Lung (tissue), 12 donors: Measurements from ENCODE around the gene LLGL1. TPM values are rescaled to one million over a fixed set of nuclear protein-coding genes. Genes with fewer than 3 reads are reported as not detected.

Source experiments
- ATAC-seq: fragments of 200-7000 bp; cut with Tn5 transposase; one replicate; pipeline ENCODE4 v1.9.1; 2020; ENCODE audit warnings: moderate number of reproducible peaks; ENCODE audit not compliant: insufficient read depth, low FRiP score
- DNase-seq, 3 donors: peaks; one replicate each; pipeline ENCODE4 v3.0.0-alpha.2; 2013 to 2017
- H3K27ac ChIP-seq, 2 donors: one replicate each; pipeline ENCODE4 v1.5.1; 2013; ENCODE audit warnings: mild to moderate bottlenecking in 2 of 2, moderate library complexity in 2 of 2, control low read depth in 1 of 2, inconsistent platforms in 1 of 2, low read depth in 1 of 2, low read length in 1 of 2
- H3K27me3 ChIP-seq, 3 donors: one replicate each; pipeline ENCODE4 v1.5.1; 2013; ENCODE audit warnings: low read length in 2 of 3; ENCODE audit not compliant: control insufficient read depth in 3 of 3, insufficient read depth in 3 of 3
- H3K36me3 ChIP-seq, 4 donors: one replicate each; pipeline ENCODE4 v1.5.1; 2013; ENCODE audit warnings: low read length in 4 of 4, mild to moderate bottlenecking in 1 of 4, moderate library complexity in 1 of 4; ENCODE audit not compliant: control insufficient read depth in 4 of 4, insufficient read depth in 4 of 4
- H3K4me1 ChIP-seq, 5 donors: one replicate each; pipeline ENCODE4 v1.5.1; 2013; ENCODE audit warnings: low read length in 5 of 5, mild to moderate bottlenecking in 2 of 5, moderate library complexity in 1 of 5; ENCODE audit not compliant: control insufficient read depth in 5 of 5, insufficient read depth in 5 of 5
- H3K4me3 ChIP-seq: one replicate; pipeline ENCODE4 v1.5.1; 2013; ENCODE audit warnings: mild to moderate bottlenecking, control low read depth, moderate library complexity
- H3K9ac ChIP-seq, 2 donors: one replicate each; pipeline ENCODE4 v1.5.1; 2013; ENCODE audit warnings: low read length in 2 of 2, control low read depth in 1 of 2; ENCODE audit not compliant: insufficient read depth in 1 of 2
- H3K9me3 ChIP-seq, 4 donors: one replicate each; pipeline ENCODE4 v1.5.1; 2013; ENCODE audit warnings: low read length in 3 of 4, mild to moderate bottlenecking in 1 of 4, moderate library complexity in 1 of 4; ENCODE audit not compliant: control insufficient read depth in 4 of 4, insufficient read depth in 3 of 4
- CTCF ChIP-seq: IDR thresholded peaks from 2 replicates; pipeline ENCODE4 v1.5.1; 2012; ENCODE audit warnings: mild to moderate bottlenecking; ENCODE audit errors: control extremely low read depth, extremely low read depth
- WGBS, 2 donors: extraction: QIAGEN DNeasy Blood & Tissue Kit; methylation state at CpG; one replicate each; pipeline ENCODE4 v1.1.7; 2013; 5-methylcytosine and 5-hydroxymethylcytosine counted together
- polyA plus RNA-seq, 2 donors: library from polyadenylated mRNA; stranded (reverse); fragments of 200-250 nt; gene quantifications; one replicate each; pipeline ENCODE4 v1.2.1, GENCODE V29; 2013
- total RNA-seq, 2 donors: library from RNA; depleted of rRNA in 1 of 2; stranded (reverse); fragments of >200 nt in 1 of 2; gene quantifications; one replicate each; pipeline ENCODE4 v1.2.1, GENCODE V29; 2014 to 2021
- donor health status: control.
- donor health status: control.
- donor health status: Bipolar disorder and iron deficiency.
- donor health status: healthy.
- donor health status: DM: yes; HTN: yes; CAD: no.

Gene LLGL1
- total and polyA plus RNA-seq, 4 donors = 7.1 to 21.8 (median 12.1) TPM

- ATAC-seq (no peak), DNase-seq (peak in 1 of 3 donors; percentile 63)
- Histone ChIP-seq H3K36me3 (no peaks in the 10 kb centered on the region), H3K27me3 (no peaks in the 10 kb centered on the region), H3K4me1 (peaks cover 0 to 35% (median 12%) of the 10 kb centered on the region in 5 donors), H3K27ac (no peak overlapping the region), H3K4me3 (no peak overlapping the region), H3K9ac (no peak overlapping the region), H3K9me3 (no peaks in the 10 kb centered on the region)
- 80 to 84% methylated on average over 4 of the region's 4 CpGs for WGBS, 2 donors
- TF ChIP-seq CTCF = no peak
Measured at GRCh38 chr17:18224053-18224386, 1.4 kb upstream of the LLGL1 start.

- no peaks in the 10 kb centered on the region for H3K9me3 ChIP-seq
- no peak overlapping the region for H3K27ac ChIP-seq
- no peak for ATAC-seq
- 56 to 60% methylated on average over 23 of the region's 23 CpGs for WGBS, 2 donors
- no peaks in the 10 kb centered on the region for H3K27me3 ChIP-seq
- H3K36me3 ChIP-seq = no peaks in the 10 kb centered on the region
- H3K4me3 ChIP-seq = peak overlapping the region; percentile 30
- DNase-seq = peak; percentile 76 to 83 (median 78)
- peaks cover 0 to 31% (median 12%) of the 10 kb centered on the region in 5 donors for H3K4me1 ChIP-seq
- H3K9ac ChIP-seq = peak overlapping the region in 1 of 2 donors; percentile 75
- no peak for TF ChIP-seq CTCF
Measured at GRCh38 chr17:18224387-18225120, 881 bp upstream of the LLGL1 start.

- no peak overlapping the region for H3K27ac ChIP-seq
- ATAC-seq (no peak), DNase-seq (peak in 1 of 3 donors; percentile 48)
- H3K36me3 ChIP-seq = no peaks in the 10 kb centered on the region
- H3K27me3 ChIP-seq = no peaks in the 10 kb centered on the region
- no peaks in the 10 kb centered on the region for H3K9me3 ChIP-seq
- H3K4me3 ChIP-seq = peak overlapping the region; percentile 52
- TF ChIP-seq CTCF = no peak
- 0% methylated on average over 29 to 57 of the region's 57 CpGs for WGBS, 2 donors
- peak overlapping the region; percentile 79 to 81 for H3K9ac ChIP-seq
- peaks cover 0 to 31% (median 12%) of the 10 kb centered on the region in 5 donors for H3K4me1 ChIP-seq
Measured at GRCh38 chr17:18225642-18226283, 328 bp downstream of the LLGL1 start.
